Stimulated activated CD8-positive, alpha-beta memory T cell treated with anti-CD3 and anti-CD28 coated beads, Interleukin-12 subunit alpha, Interleukin-12 subunit beta, amount 100 ng/mL, for 24 hours (primary cell): ENCODE data around the gene ABCA8.

Experiments used
- DNase-seq: peaks from one replicate; pipeline ENCODE4 v3.0.0-alpha.2; 2020; ENCODE audit errors: extremely low read depth

The ABCA8 gene

DNA sequence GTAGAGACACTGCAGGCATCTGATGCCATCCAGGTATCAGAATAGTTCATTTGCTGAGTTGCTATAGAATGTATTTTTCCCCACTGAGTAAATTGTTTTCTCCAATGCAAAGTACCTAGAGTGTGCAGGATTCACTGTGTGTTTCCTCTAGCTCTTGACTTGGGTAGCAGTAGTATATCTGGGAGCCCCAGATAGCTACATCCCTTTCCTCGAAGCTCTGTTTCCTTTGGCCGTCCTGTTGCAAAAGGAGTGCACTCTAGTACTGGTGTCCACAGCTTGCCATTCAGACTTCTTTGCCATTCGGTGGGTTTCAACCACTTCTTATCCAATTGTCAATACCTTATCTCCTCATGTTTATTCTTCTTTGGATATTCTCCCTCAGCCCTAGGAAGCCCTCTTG is 12.8 kb downstream of the ABCA8 start:
- no peak for DNase-seq

DNA sequence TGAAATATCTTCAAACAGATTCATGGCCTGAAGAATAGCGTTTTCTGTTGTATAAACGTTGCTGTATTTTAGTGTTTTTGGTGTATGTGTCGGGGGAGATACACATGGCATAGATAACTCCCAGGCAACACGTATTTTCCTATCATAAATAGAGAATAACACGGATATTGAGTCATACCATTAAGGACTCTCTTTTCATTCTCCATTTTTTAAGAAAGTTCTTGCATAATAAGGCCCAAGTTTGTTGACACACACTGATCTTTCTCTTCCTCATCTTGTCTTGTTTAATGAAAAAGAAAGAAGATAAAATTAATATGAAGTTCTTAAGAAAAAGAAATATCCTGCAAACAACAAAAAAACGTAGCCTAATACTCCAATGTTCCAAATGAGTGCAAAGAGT is 13.4 kb downstream of the ABCA8 start:
- no peak for DNase-seq

DNA sequence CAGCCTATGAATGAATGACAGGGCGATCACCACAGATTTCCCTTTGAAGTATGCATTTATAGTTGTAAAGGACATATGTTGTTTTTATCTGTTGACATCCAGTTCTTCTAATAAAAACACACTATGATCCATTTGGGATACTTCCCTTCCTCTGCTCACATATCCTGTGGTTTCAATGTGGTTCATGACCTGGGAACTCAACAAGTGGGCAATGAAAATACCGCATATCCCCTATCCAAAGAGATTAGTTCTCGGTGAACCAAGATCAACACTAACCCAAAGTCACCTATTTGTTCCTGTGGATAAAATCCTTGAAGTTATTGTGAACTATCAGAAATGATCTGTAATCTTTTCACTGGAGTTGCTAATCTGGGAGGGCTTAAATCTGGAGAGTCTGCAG is 16.0 kb downstream of the ABCA8 start:
- DNase-seq = no peak

DNA sequence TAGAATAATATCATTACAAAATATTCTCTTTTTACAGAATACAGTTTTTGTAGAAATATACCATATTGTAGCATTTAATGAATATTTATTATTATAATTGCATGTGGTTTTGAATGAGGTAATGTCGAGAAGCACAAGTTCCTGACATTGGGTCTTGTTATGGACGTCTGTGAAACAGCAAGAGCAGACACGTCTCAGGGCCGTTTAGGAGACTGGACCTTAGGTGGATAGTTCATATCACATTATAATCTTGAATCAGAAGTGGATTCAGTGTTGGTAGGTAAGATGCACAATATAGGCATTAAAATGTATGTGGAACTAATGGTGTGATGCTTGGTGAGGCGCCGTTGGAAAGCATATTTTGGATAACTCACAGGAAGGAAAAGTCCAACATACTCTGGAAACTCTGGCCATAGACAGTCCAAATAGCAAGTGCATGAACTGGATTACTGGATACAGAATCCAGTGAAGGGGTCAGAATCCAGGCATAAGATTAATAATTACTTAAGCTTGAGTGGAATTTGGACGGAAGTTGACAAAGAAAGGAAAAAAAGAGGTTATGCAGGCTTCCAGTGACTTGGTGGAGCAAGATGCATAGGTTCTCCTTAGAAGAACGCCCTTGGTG is 17.2 kb downstream of the ABCA8 start:
- DNase-seq = no peak

DNA sequence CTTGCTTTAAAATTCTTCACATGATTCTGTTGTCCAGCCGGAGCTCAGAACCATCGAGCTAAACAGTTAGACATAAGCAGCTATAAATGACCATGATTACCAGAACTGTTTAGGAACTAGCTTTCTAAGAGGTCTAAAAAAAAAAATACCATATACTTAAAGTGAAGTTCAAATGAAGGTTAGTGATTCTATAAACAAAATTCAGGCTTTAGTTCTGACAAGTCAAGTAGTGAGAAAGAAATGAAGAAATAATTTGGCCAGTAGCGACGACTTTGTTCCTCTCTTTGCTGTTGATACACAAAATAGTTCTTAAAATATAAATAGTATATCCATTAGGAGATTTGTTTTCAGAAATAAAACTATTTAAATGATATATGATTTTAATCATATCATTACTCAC is 27.7 kb downstream of the ABCA8 start:
- DNase-seq = no peak

DNA sequence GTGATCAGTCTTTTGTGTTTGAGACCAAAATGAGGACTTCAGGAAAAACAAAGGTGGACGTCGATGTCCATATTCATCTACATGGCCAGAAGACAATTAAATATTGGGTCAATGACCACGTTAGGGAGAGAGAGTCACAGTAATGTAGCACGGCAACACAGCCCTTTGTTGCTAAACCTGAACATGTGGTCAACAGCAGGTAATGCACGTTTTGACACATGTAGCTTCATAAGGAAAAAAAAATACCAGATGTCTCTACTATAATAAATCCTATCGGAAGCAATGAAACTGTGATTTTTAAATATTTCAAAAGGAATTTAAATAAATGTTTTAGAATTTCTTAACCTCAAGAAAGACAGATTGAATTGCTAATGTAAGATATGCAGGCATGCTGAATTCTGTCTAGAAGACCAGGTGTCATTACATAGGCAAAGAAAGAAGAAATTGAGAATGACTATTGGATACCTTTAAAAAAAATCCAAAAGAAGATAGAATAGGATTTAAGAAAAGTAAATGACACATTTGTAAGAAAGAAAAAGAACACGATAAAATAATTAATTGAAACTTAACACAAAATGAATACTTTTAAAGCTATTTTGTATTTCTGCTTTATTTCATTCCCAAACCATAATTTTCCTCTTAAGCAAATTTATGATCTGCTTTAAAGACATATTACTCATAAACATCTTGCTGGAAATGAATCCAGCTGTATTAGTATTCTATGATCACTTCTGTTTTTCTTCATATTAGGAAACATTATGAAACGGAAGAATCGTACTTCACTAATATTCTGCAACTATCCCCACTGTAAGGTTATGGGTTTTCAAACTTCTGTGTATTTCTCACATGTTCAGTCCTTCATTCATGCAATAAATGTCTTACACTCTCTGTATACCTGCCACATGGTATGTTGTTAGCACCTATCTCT is 30.1 kb downstream of the ABCA8 start:
- DNase-seq = no peak

DNA sequence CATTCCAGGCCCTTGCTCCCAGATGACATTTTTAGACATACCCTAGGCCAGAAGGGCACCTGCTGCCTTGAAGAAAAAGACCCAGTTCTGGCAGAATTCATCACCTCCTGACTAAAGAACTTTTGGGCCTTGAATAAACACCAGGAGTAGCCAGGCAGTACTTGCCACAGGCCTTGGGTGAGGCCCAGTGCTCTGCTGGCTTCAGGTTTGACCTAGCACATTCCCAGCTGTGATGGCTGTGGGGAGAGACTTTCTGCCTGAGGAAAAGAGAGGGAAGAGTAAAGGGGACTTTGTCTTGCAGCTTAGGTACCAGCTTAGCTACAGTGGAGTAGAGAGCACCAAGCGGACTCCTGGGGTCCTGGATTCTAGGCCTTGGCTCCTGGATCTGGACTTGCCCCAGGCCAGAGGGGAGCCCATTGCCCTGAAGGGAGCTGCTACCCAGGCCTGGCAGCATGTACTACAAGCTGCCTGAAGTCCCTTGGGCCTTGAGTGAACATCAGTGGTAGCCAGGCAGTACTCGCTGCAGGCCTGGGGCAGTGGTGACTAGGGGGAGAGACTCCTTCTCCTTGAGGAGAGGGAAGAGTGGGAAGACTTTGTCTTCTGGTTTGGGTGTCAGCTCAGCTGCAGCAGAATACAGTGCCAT is 44.3 kb downstream of the ABCA8 start:
- no peak for DNase-seq

DNA sequence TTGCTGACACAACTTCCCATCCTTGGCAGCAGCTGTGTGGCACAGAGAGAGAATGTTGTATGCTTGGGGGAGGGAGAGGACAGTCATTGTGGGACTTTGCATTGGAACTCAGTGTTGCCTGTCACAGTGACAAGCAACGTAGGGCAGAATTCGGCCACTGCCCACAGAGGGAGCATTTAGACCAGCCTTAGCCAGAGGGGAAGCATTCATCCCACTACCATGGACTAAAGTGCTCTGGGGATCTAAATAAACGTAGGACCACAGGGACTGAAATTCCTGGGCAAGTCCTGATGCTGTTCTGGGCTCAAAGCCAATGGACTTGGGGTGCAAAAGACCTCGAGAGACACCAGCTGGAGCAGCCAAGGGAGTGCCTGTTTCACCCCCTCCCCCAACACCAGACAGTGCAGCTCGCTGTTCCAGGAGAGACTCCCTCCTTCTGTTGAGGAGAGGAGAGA is 44.9 kb downstream of the ABCA8 start:
- no peak for DNase-seq

DNA sequence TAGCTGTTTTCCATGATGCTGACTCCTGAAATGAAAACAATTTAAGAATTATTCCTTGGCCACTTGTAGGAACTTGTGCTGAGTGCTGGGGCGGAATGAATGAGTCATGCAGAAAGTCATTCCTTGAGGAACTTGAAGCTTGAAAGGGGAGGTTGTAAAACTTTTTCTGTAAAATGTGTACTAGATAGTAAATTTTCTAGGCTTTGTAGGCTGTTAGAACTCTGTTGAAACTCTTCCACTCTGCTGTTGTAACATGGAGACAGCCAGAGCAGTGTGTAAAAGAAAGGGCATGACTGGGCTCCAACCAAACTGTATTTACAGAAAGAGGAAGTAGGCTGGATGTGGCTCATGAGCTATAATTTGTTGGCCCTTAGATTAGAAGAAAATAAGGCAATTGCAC is 46.1 kb downstream of the ABCA8 start:
- DNase-seq = no peak

DNA sequence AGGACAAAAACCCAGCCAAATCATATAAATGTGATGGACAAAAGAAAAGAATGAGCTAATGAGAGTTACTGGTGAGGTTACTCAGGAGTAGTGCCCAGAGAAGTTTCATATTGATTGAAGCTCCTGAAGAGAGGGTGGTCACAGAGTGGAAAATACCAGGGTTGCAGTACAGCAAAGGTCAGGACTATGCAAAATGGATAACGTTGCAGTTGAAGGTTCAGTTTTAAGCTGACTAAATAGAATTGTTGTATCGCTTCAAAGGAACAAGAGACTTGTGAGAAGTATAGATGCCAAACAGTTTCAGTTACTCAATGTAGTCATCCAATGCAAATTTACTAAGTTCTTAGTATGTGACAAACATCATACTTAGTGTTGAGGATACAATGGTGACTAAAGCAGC is 47.1 kb downstream of the ABCA8 start:
- no peak for DNase-seq

DNA sequence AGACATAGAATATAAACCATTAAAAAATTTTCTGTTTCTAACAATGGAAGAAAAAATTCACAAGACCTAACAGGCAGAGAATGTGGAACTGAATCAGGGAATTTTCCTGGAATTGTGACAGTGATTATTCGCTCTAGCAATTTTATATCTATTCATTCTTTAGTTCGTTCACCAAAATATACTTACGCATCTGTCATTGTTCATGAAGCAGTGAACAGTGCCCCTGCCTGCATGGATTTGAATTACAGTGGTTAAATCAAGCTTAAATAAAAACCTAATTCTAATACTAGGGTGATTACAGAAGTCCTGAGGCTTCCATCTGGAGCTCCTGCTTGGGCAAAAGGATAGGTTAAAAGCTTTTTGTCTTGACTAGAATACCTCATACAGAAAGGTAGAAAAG is 48.6 kb downstream of the ABCA8 start:
- no peak for DNase-seq

DNA sequence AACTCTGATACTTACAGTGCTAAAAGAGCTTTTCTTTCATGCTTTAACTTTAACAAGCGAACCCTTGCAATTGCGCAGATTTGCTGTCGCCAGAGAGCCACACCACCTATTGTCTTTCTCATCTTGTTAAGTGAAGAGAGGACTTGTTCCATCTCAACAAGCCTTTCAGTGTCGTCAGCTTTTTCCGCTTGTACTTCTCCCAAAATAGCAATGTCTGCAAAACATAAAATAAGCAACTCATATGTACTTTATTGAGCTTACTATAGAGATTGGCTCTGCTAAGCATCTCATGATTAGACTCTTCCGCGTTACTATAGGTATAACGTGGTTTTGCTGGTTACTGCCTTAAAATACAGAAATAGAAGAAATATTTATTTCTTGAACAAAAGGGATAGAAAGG is 51.9 kb downstream of the ABCA8 start:
- DNase-seq = no peak

DNA sequence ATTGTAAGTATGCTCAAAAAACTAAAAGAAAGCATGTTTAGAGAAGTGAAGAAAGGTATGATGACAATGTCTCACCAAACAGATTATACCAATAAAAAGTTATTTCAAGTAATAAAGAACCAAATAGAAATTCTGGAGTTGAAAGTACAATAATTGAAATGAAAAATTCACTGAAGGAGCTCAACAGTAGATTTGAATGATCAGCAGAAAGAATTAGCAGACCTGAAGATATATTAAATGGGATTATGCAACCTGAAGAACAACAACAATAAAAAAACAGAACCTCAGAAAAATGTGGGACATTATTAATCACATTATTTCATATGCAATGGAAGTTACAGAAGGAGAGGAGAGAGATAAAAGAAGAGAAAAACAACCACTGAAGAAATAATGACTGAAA is 57.6 kb downstream of the ABCA8 start:
- no peak for DNase-seq

DNA sequence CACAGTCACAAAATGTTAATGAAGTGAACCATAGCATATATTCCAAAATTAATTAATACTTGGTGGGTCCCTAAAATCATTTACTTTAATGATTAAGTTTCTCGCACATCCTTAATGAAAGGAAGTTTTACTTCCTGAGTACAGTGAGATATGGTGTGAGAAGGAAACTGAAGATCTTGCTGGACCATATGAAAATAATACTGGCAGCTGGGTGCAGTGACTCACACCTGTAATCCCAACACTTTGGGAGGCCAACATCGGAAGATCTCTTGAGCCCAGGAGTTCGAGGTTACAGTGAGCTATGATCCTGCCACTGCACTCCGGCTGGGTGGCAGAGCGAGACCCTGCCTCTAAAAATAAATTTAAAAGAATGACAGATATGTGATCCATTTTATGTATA is 62.5 kb downstream of the ABCA8 start:
- DNase-seq = no peak

DNA sequence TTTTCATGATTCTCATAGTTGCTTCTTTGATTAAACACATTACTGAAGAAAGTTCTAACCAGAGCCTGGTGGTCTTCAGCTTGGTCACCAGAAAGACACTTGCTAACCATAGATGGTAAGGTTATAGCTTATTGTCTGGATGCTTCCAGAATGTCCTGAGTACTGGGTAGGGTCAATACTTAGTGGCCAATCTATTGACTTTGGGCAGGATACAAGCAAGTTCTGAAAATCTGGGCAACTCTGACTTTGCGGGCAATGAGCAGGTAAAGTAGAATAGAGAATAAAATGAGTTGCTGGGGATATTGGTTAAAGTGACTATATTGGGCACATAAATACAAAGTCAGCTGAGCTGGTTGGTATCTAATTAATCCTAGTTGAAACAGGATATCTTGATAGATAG is 63.0 kb downstream of the ABCA8 start:
- no peak for DNase-seq

DNA sequence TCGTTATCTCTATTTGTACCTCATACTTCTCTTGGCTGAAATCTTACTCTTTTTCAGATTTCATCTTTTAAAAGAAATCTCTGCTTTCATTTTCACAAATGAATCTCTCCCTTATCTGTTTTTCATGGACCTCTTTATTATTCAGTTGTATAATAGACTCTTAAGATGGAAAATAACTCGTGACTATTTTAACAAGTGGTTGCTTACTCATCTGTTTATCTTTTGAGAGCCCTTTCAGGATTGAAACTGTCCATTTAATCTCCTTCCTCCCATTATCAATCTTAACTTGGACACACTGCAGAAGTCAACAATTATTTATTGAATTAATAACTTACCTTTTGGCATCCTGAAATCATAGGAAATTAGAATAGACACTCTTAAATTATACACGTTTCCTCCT is 68.8 kb downstream of the ABCA8 start:
- DNase-seq = no peak

DNA sequence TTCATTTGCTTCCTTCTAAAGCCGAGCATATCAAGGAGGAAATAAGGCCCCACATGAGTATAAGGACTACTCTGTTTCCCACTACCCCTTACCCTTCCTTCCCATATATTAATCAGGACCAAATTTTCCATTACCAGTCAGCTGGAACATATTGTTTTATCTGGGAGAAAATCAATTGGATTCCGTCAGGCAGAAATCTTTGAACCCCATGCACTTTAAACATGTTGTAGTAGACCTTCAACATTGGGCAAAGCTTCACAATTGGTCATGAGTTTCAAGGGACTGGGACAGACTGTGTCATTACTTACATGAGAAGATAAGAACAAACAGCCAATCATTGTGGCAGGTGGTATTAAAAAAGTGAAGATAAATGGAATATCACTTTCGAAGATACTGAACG is 70.3 kb downstream of the ABCA8 start:
- no peak for DNase-seq

DNA sequence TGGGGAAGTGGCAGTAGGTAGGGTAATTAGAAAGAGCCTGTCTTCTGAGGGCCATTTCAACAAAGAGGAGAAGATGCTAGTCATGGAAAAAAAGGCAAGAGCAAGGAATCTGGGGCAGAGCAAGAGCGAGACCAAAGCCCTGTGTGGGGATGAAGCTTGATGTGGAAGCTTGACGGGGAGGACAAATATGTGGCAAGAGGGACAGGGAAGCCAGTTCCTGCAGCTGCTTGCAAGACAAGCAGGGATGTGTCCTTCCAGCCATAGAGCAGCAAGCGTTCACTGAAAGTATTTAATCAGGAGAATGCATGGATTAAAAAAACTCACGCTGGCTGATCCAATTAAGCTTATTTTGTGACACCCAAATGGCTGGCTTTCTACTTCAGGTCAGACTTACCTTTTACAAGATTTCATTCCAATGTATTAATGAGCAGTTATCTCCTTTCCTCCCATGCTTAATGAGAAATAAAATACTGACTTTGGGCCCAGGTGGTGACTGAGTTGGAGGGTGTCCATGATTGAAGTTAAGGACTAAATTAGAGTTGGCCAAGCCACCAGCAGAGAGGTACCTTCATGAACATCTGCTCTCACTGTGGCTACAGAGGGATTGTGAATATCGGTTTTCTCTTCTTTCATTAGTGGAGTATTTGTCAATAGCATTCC is 76.8 kb downstream of the ABCA8 start:
- DNase-seq = no peak

DNA sequence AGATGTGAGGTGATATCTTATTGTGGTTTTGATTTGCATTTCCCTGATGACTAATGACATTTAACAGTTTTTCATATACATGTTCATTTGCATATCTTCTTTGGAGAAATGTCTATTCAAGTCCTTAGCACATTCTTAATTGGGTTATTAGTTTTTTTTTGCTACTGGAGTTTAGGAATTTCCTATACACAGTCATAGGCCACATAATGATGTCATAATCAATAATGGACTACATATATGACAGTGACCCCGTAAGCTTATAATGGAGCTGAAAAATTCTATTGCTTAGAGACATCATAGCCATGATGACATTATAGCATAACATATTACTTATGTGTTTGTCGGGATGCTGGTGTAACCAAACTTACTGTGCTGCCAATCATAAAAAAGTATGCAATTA is 83.7 kb downstream of the ABCA8 start:
- no peak for DNase-seq

DNA sequence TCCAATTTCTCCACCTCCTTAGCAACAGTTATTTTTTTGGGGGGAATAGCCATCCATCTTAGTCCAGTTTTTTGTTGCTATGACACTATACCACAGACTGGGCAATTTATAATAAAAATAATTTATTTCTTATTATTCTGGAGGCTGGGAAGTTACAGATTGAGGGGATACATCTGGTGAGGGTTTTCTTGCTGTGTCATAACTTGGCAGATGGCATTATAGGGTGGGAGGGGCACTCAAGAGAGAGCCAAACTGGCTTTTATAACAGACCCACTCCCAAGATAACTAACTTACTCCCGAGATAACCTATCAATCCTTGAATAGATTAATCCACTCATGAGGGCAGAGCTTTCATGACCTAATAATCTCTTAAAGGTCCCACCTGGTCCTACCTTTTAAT is 84.2 kb downstream of the ABCA8 start:
- no peak for DNase-seq

DNA sequence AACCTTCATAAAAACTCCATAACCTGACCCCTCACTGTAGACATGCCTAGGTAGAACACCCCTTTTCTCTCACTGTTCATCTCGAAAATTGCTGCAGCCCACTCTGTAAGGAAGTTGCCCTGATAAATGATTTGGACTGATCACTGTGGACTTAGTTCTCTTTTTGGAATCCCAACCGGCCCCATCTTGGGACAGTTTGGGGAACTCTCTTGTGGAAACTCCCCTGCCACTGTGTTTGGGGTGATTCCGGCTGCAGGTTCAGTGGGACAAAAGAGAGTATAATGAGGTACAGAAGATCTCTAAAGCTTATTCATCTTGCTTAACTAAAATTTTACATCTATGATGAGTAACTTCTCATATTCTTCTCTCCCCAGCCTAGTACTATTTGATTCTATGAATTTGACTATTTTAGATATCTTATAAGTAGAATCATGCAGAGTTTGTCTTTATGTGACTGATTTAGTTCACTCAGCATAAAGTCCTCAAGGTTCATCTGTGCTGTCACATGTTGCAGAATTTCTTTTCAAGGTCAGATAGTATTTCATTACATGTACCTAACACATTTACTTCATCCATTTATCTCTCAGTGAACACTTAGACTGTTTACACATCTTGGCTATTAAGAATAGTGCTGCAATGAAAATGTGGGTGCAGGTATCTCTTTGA is 84.9 kb downstream of the ABCA8 start:
- DNase-seq = no peak

DNA sequence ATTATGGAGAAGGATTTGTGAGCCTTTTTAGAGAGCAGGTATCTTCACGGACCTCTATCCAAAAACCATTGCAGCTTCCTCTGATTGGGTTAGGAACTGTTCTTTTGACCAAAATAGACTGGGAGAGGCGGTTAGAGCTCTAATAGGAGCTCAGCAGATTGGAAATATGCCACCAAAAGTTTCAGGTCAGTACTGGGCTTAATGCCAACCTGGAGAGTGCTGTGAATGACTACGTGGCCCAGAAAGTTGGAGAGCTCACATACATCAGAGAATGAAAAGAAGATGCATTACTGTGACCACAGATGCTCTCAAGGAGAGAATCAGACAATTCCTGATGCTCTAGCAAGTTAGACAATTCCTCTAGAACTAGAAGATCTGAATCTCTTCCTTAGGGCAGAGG is 86.5 kb downstream of the ABCA8 start:
- no peak for DNase-seq
